Activated CD8-positive, alpha-beta T cell treated with anti-CD3 and anti-CD28 coated beads for 36 hours (primary cell): ENCODE results near the gene MIOX. TPM values are rescaled to one million over a fixed set of nuclear protein-coding genes. Genes with fewer than 3 reads are reported as not detected.

Experiments
- ATAC-seq: fragments of 200-7000 bp; cut with Tn5 transposase; one replicate; pipeline ENCODE4 v1.10.0; 2021; ENCODE audit warnings: mild to moderate bottlenecking, moderate library complexity
- CTCF ChIA-PET: fragments of 350-600 bp; sonication (Branson Sonifier 250); formaldehyde crosslinking; loops from one replicate; lab custom pipeline; 2021; ENCODE audit warnings: antibody characterized with exemption; lab: Charles Lee
- POLR2A ChIA-PET: fragments of 350-600 bp; sonication (Branson Sonifier 250); formaldehyde crosslinking; loops from one replicate; lab custom pipeline; 2021; ENCODE audit warnings: antibody characterized with exemption; lab: Charles Lee
- DNase-seq: peaks from one replicate; pipeline ENCODE4 v3.0.0-alpha.2; 2020
- H3K27ac Mint-ChIP-seq: one replicate; pipeline ENCODE4 v1.8.0; 2021; ENCODE audit warnings: mild to moderate bottlenecking, mixed read lengths
- H3K27me3 Mint-ChIP-seq: one replicate; pipeline ENCODE4 v1.8.0; 2021; ENCODE audit warnings: mixed read lengths
- H3K36me3 Mint-ChIP-seq: one replicate; pipeline ENCODE4 v1.8.0; 2021; ENCODE audit warnings: low read depth, mixed read lengths
- H3K4me1 Mint-ChIP-seq: one replicate; pipeline ENCODE4 v1.8.0; 2021; ENCODE audit warnings: low read depth, mixed read lengths
- H3K4me3 Mint-ChIP-seq: one replicate; pipeline ENCODE4 v1.8.0; 2021; ENCODE audit warnings: mild to moderate bottlenecking, moderate library complexity, mixed read lengths
- H3K9me3 Mint-ChIP-seq: one replicate; pipeline ENCODE4 v1.8.0; 2021; ENCODE audit warnings: mixed read lengths
- CTCF ChIP-seq: fragments of 200-600 bp; IDR thresholded peaks from one replicate; pipeline ENCODE4 v1.8.0; 2022; ENCODE audit warnings: antibody characterized with exemption, mild to moderate bottlenecking
- intact Hi-C: fragments of 100-400 bp; cut with micrococcal nuclease; formaldehyde crosslinking; loops from one replicate; pipeline ENCODE4 v1.10.0; 2022
- total RNA-seq, 2 experiments: library from RNA; stranded (reverse); gene quantifications; one replicate each; pipeline ENCODE4 v1.2.3, GENCODE V29; 2021

Gene MIOX
- total RNA-seq, 2 experiments from 2014 or later, result 0.29 TPM; not detected in 1

- POLR2A ChIA-PET, result interaction anchor here (1.1 to 3.3 kb wide), 4 partner anchors 11 to 58 kb away, joined by 3 to 11 read pairs (median 4); no protein-coding TSS in a partner anchor
- DNase-seq (no peak), ATAC-seq (no peak)
- CTCF ChIA-PET, result interaction anchor here (0.7 kb wide), 1 partner anchor 143 kb away, joined by 3 read pairs; no protein-coding TSS in a partner anchor
- Mint-ChIP-seq H3K36me3 (no peaks in the 10 kb centered on the region), H3K27ac (no peak overlapping the region), H3K27me3 (peaks cover 6% of the 10 kb centered on the region), H3K4me1 (peaks cover 3% of the 10 kb centered on the region), H3K9me3 (no peaks in the 10 kb centered on the region), H3K4me3 (no peak overlapping the region)
- no peak for TF ChIP-seq CTCF
- intact Hi-C loops, result no loop called here
Measured at GRCh38 chr22:50483977-50484853, 2.4 kb upstream of the MIOX start.

- intact Hi-C loops, result no loop called here
- CTCF ChIA-PET, result interaction anchor here (0.6 kb wide), 1 partner anchor 12 kb away, joined by 4 read pairs; no protein-coding TSS in a partner anchor
- Mint-ChIP-seq H3K4me1 (no peaks in the 10 kb centered on the region), H3K9me3 (no peaks in the 10 kb centered on the region), H3K27me3 (no peaks in the 10 kb centered on the region), H3K36me3 (no peaks in the 10 kb centered on the region), H3K4me3 (no peak overlapping the region), H3K27ac (no peak overlapping the region)
- no peak for TF ChIP-seq CTCF
- no peak for DNase-seq
- ATAC-seq, result no peak
- POLR2A ChIA-PET, result interaction anchor here (1.1 to 3.3 kb wide), 3 partner anchors 12 to 59 kb away, joined by 3 to 11 read pairs (median 4); no protein-coding TSS in a partner anchor
Measured at GRCh38 chr22:50485221-50486131, 1.2 kb upstream of the MIOX start.

GRCh38 chr22:50487290-50488005 lies 789 bp downstream of the MIOX start:
- H3K27me3 Mint-ChIP-seq, result no peaks in the 10 kb centered on the region
- no peaks in the 10 kb centered on the region for H3K36me3 Mint-ChIP-seq
- H3K4me1 Mint-ChIP-seq, result peaks cover 7% of the 10 kb centered on the region
- DNase-seq (no peak), ATAC-seq (no peak)
- intact Hi-C loops, result no loop called here
- POLR2A ChIA-PET, result interaction anchor here (1.5 kb wide), 1 partner anchor 13 kb away, joined by 5 read pairs; no protein-coding TSS in a partner anchor
- H3K9me3 Mint-ChIP-seq, result no peaks in the 10 kb centered on the region
- CTCF ChIA-PET, result interaction anchor here (0.7 to 1.2 kb wide), 3 partner anchors 10 to 39 kb away, joined by 3 read pairs; no protein-coding TSS in a partner anchor
- no peak overlapping the region for H3K27ac Mint-ChIP-seq
- no peak for TF ChIP-seq CTCF
- H3K4me3 Mint-ChIP-seq, result no peak overlapping the region

GRCh38 chr22:50488006-50488677 lies 1.5 kb downstream of the MIOX start:
- ATAC-seq, result no peak
- no peak for TF ChIP-seq CTCF
- no peak overlapping the region for H3K4me3 Mint-ChIP-seq

More at GRCh38 chr22:50488006-50488677, 1.5 kb downstream of the MIOX start:
- Mint-ChIP-seq H3K9me3 (no peaks in the 10 kb centered on the region), H3K36me3 (no peaks in the 10 kb centered on the region), H3K4me1 (peaks cover 7% of the 10 kb centered on the region), H3K27ac (no peak overlapping the region), H3K27me3 (no peaks in the 10 kb centered on the region)
- DNase-seq, result no peak
- intact Hi-C loops, result no loop called here
- ChIA-PET CTCF (no interaction called here), POLR2A (interaction anchor here (1.5 kb wide), 1 partner anchor 12 kb away, joined by 5 read pairs; no protein-coding TSS in a partner anchor)
